Measurements from ENCODE around the gene ITGA1. TPM values are rescaled to one million over a fixed set of nuclear protein-coding genes. Genes with fewer than 3 reads are reported as not detected.

Gene ITGA1
- total RNA-seq, 1 experiment from 2014 or later: 4.0 TPM

DNA sequence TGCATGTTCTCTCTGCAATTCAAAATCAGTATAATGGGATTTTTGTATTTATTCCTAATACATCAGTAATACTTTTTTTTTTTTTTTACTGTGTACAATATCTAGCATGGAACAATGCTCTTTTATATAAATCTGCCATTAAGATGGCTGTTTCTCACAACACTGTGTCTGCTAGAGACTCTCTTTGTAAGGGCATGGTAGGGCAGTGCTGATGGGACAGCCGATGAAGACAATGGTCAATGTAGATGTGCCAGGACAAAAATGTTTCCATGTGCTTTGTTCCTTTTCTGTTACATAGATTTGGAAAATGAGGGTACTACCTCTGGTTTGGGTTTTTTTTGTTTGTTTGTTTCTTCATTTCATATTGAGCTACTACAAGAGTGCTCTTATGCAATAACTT is 106.1 kb downstream of the ITGA1 start:
- CTCF ChIA-PET: no interaction called here
- DNase-seq: no peak
- H3K27me3 ChIP-seq (ENCODE audit: insufficient read depth, low read depth): no peaks in the 10 kb centered on the region
- no peak overlapping the region for H3K4me3 ChIP-seq
- H3K4me1 ChIP-seq (replicated peaks; ENCODE audit: insufficient read depth): no peaks in the 10 kb centered on the region
- 0 out of 2 replicates have a peak, but pooled peaks cover 8% of the 10 kb centered on the region for H3K9me2 ChIP-seq (ENCODE audit: insufficient read depth)
- intact Hi-C loops (cut with micrococcal nuclease; ENCODE audit: unreplicated experiment): no loop called here
- POLR2A ChIA-PET (ENCODE audit: unreplicated experiment): no interaction called here
- no peak overlapping the region for H3K27ac ChIP-seq
- H4K20me1 ChIP-seq (ENCODE audit: insufficient read depth): no peaks in the 10 kb centered on the region
- H3K9me3 ChIP-seq (ENCODE audit: insufficient read depth, low read depth): no peaks in the 10 kb centered on the region; the same call in 1 of the 2 replicates
- no peak overlapping the region for H2AFZ ChIP-seq
- no peak overlapping the region for H3K4me2 ChIP-seq
- H3K36me3 ChIP-seq (ENCODE audit: low read depth): no peaks in the 10 kb centered on the region
- TF ChIP-seq EZH2 (IDR thresholded peaks at IDR 0.05; ENCODE audit: low read depth): no peak
- TF ChIP-seq, protein P1, sequence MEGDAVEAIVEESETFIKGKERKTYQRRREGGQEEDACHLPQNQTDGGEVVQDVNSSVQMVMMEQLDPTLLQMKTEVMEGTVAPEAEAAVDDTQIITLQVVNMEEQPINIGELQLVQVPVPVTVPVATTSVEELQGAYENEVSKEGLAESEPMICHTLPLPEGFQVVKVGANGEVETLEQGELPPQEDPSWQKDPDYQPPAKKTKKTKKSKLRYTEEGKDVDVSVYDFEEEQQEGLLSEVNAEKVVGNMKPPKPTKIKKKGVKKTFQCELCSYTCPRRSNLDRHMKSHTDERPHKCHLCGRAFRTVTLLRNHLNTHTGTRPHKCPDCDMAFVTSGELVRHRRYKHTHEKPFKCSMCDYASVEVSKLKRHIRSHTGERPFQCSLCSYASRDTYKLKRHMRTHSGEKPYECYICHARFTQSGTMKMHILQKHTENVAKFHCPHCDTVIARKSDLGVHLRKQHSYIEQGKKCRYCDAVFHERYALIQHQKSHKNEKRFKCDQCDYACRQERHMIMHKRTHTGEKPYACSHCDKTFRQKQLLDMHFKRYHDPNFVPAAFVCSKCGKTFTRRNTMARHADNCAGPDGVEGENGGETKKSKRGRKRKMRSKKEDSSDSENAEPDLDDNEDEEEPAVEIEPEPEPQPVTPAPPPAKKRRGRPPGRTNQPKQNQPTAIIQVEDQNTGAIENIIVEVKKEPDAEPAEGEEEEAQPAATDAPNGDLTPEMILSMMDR (conservative IDR thresholded peaks at IDR 0.05): no peak
- no peaks in the 10 kb centered on the region for H3F3A ChIP-seq (ENCODE audit: insufficient read depth, low read depth)
- H3K79me2 ChIP-seq (ENCODE audit: low read depth): no peaks in the 10 kb centered on the region
- no TSS peak for BruUV-seq (replicated peaks)

DNA sequence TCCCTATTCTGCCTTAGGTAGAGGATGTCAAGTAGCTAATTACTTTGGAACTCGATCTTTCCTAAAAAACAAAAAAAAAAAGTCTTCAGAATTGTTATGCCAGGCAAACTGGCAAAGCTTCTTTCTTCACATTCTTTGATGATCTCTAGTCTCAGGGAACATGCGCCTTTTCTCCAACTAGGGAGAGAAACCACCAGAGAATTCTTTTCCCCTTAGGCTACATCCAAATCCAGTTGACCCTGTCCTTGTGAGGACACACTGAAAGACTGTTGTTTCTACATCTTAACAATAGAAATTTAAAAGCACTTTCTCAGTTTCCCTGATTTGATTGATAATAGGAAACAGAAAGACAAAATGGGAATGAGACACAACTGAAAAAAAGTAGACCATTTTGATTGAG is 106.7 kb downstream of the ITGA1 start:
- CTCF ChIA-PET: no interaction called here
- Histone ChIP-seq H3K79me2 (ENCODE audit: low read depth) (no peaks in the 10 kb centered on the region), H3K27ac (no peak overlapping the region), H2AFZ (no peak overlapping the region), H4K20me1 (ENCODE audit: insufficient read depth) (no peaks in the 10 kb centered on the region), H3K27me3 (ENCODE audit: insufficient read depth, low read depth) (no peaks in the 10 kb centered on the region), H3K9me3 (ENCODE audit: insufficient read depth, low read depth) (no peaks in the 10 kb centered on the region; the same call in 1 of the 2 replicates), H3K9me2 (ENCODE audit: insufficient read depth) (0 out of 2 replicates have a peak, but pooled peaks cover 8% of the 10 kb centered on the region), H3K4me1 (replicated peaks; ENCODE audit: insufficient read depth) (no peaks in the 10 kb centered on the region), H3K36me3 (ENCODE audit: low read depth) (no peaks in the 10 kb centered on the region), H3F3A (ENCODE audit: insufficient read depth, low read depth) (no peaks in the 10 kb centered on the region), H3K4me2 (no peak overlapping the region), H3K4me3 (no peak overlapping the region)
- no TSS peak for BruUV-seq (replicated peaks)
- DNase-seq: no peak
- intact Hi-C loops (cut with micrococcal nuclease; ENCODE audit: unreplicated experiment): no loop called here
- POLR2A ChIA-PET (ENCODE audit: unreplicated experiment): no interaction called here
- TF ChIP-seq, protein P1 (conservative IDR thresholded peaks at IDR 0.05): no peak
- no peak for TF ChIP-seq EZH2 (IDR thresholded peaks at IDR 0.05; ENCODE audit: low read depth)

DNA sequence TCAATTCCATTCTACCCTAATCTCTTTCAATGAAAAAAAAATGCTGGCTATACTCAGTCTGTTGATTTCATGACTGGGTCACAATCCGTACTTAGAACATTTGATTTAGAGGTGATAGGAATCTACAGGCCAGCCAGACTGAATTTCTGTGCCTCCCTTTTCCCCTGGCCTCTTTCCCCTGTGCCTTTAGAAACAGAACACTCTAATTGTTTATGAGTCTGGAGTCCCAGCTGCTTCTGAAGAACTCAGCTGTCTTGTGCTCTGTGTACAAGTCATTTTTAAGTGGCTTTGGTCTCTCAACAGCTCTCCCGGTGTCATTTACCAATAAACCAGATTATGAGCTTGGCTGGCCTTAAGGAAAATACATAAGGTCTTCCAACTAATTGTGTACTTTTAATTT is 107.4 kb downstream of the ITGA1 start:
- Histone ChIP-seq H3K9me3 (ENCODE audit: insufficient read depth, low read depth) (no peaks in the 10 kb centered on the region; the same call in 1 of the 2 replicates), H2AFZ (no peak overlapping the region), H4K20me1 (ENCODE audit: insufficient read depth) (no peaks in the 10 kb centered on the region), H3F3A (ENCODE audit: insufficient read depth, low read depth) (no peaks in the 10 kb centered on the region), H3K9me2 (ENCODE audit: insufficient read depth) (0 out of 2 replicates have a peak, but pooled peaks cover 8% of the 10 kb centered on the region), H3K27me3 (ENCODE audit: insufficient read depth, low read depth) (no peaks in the 10 kb centered on the region), H3K79me2 (ENCODE audit: low read depth) (no peaks in the 10 kb centered on the region), H3K4me3 (no peak overlapping the region), H3K36me3 (ENCODE audit: low read depth) (no peaks in the 10 kb centered on the region), H3K27ac (no peak overlapping the region), H3K4me2 (no peak overlapping the region), H3K4me1 (replicated peaks; ENCODE audit: insufficient read depth) (no peaks in the 10 kb centered on the region)
- no TSS peak for BruUV-seq (replicated peaks)
- DNase-seq: no peak
- intact Hi-C loops (cut with micrococcal nuclease; ENCODE audit: unreplicated experiment): no loop called here
- POLR2A ChIA-PET (ENCODE audit: unreplicated experiment): no interaction called here
- CTCF ChIA-PET: no interaction called here
- TF ChIP-seq, protein P1 (conservative IDR thresholded peaks at IDR 0.05): no peak
